HG03378 (cell line): ENCODE data around the gene NT5DC3.

Source experiments
- ATAC-seq: cut with Tn5 transposase; IDR thresholded peaks from one replicate; pipeline ENCODE4 v1.9.1; 2021; ENCODE audit warnings: mild to moderate bottlenecking, moderate library complexity; ENCODE audit not compliant: unreplicated experiment

The NT5DC3 gene

DNA sequence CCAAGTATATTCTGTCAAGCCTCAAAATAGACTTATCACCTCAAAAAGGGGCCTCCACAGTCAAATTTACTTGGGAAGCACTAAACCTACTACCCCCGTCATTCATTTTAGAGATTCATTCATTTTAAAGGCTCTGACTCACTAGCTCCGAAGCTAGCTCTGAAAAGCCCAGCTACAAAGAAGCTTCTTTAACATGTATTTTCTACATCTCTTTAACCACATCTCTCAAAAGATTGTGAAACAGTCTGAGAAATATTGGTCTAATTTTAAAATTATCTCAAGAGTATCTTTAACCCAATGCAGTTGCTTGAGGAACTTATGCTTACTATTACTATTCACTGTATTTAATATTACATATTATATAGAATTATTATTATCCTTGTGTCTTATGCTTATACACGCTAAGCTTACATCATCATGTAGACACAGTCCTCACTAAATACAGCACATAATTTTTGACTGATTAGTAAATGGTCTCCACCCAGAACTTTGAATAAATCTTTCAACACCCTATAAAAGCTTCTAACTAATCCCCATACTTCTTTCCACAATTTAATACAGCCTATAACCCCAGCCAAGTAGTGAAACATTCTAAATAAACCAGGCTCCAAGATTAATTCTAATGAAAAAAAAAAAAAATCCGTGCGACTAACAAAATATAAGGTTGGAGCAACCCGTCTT lies 7.8 kb downstream of the NT5DC3 start:
- ATAC-seq: no peak

DNA sequence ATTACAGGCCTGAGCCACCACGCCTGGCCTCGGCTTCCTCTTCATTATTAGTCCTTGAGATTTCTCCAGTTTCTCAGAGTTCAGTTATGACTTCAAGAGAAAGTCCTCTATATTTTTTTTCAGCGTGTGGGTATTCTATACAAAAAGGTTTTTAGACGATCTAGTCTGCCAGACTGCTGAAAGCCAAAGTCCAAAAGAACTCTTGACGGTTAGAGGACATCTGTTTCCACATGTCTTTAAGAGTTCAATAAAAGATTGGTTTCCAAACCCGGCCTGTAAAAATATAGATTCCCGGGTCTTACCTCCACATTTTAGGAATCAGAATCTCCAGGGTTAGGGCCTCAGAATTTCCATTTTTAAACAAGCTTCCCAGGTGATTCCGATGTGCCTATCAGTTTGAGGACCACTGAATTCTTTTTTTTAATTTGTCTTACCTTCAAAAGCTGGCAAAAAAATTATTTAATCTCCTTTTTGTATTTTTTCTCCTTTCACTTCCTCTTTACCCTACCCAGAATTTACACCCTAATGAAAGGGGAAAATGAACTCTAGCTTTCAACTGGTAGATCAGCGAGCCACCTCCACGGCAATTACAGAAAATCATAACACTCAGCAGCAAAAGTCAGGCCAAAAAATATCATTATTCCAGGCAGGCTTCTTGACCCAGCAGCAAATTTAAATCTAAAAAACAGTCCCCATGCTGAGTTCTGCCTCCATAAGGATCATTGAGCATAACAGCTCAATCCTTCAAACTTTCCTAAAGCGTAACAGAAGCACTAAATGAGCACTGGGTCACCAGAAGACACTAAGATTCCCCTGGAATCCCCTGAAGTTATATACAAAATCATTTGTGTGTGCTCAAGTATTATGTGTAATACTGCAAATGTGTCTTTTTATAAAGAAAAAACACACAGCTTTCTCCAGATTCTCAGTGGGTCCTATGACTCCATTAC lies 8.7 kb downstream of the NT5DC3 start:
- no peak for ATAC-seq

DNA sequence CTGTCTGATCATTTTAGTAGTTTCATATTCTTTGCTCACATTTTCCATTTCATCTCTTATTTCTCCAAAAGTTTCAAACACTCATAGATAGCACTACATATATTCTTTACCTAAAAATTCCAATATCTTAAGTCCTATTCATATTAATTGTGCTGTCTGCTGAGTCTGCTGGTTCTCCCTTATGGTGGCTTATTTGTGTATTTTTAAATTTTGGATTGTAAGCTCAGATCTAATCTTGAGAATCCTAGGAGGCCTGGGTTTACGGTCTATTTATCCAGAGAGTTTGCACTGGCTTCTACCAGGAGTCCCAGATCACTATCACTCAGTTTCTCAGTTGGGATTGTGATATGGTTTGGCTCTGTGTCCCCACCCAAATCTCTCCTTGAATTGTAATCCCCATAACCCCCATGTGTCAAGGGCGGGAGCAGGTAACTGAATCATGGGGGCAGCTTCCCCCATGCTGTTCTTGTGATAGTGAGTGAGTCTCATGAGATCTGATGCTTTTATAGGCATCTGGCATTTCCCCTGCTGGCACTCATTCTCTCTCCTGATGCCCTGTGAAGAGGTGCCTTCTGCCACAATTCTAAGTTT lies 10.2 kb downstream of the NT5DC3 start:
- ATAC-seq: no peak

DNA sequence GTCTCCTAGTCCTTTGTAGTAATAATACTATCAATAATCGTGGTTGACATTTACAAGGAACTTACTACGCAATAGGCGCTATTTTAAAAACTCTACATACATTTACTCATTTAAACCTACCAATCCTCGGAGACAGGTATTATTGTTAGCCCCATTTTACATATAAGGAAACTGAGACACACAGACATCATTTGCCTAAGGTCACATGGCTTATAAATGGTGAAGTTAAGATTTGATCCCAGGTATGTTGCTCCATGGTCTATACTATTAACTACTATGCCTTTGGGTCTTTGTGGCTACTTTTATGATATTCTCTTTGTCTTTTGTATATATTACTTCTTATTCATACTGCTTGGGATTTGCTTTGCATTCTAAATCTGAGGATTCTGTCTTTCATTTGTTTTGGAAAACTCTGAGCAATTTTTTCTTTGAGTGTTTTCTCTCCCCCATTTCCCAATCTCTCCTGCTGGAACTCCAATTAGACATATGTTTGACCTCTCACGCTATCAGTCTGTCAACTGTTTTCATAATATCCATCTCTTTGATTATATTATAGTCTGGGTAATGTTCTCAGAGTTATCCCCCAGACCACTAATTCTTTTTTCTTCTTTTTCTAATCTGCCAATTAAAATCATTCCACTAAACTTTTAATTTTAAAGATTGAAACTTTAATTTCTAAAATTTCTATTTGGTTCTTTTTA lies 10.9 kb downstream of the NT5DC3 start:
- no peak for ATAC-seq

DNA sequence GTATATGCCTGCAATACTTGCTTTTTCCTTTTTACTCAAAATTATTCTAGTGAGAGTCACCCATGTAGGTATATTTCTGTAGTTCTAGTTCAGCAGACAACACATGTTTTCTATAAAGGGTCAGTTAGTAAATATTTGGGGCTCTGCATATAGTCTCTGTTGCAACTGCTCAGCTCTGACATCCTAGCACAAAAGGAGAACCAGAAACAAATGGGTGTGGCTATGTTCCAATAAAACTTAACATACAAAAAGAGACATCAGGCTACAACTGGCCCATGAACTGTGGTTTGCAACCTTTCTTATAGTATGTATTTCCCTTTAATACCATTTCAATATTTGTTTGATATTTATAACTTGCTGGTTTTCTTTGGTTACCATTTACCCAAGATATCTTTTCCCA lies 11.9 kb downstream of the NT5DC3 start:
- no peak for ATAC-seq

DNA sequence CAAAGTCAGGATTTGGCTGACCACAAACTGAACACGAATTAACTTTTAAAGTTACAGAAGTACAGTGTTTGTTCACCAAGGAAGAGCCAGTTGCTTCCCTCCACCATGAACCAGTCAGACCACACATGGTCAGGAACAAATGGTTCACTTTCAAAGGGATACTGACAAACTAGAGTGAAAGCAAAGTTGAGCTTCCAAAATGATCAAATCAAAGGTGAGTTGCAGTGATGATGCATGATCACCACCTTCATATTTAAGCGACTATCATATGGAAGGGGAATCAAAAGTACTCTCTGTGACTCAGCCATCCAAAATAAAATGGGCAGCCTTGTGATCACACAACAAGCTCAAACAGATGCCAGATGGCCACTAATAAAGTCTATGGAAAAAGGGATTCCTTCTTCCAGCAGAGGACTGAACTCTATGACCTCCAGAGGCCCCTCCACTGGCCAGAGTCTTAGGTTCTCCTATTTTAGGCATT lies 13.1 kb downstream of the NT5DC3 start:
- no peak for ATAC-seq

DNA sequence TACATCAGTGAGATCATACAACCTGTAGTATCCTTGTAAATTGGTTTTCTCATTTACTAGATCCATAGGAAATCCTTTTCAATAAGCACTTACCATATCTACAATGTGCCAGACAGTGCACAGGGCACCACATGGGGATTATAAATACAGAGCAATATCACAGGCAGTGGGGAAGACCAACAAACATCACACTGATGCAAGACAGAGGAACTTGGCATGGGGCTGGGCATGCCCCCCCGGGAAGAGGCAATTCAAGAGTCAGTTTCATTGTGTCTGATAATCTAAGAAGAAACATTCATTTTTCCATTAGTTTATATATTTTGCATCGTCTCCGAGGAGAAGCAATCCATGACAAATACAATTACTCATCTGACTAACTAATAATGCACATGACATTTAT lies 16.2 kb downstream of the NT5DC3 start:
- ATAC-seq: no peak

DNA sequence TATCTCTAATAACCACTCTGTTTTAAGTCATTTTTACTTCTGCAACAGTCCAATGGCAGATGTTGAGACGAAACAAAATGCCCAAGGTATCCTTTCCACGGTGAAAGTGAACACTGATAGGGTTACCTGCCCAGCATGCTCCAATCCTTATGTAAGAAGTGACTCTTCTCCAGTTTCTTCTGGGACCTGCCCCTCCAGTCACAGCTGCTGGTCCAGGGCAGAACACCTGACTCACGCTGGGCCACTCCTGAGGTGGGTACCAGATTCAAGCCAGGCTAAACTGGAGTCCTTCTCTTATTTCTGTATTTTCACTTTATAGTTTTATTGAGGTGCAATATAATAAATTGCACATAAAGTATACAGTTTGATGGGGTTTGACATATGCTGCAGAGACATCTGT lies 16.7 kb downstream of the NT5DC3 start:
- no peak for ATAC-seq

DNA sequence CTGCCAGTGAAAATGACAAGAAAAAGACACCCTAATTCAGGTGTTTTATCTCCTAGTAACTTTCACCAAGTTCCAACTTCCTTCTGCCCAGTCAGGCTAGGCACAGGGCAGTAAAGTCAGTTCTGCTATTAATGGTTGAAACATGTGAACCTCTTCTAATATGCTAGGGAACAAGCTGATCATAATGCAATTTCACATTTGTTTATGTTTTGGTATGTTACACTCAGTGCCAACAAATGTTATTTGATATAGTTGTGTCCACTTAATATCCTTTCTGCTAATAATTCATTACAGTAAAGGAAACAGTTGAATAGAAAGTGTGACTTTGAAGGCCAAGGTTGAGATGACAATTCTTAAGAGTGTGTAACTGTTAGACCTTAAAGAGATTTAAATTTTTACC lies 17.2 kb downstream of the NT5DC3 start:
- no peak for ATAC-seq

DNA sequence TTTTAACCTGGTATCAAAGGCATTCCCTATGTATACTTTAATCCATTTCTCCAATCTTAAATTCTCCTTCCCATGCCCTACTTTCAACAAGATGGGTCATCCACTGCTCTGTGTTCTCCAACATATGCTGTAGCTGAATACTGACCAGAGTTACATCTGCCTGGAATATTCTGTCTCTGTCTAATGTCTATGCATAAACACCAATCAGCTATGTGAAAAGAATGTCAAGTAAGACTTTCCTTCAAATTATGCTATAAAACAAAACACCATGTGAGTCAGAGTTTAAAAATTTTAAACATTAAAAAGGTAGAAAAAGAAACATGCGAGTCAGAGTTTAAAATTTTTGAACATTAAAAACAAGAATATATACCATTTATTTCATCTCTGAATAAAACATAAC lies 19.3 kb downstream of the NT5DC3 start:
- ATAC-seq: no peak

DNA sequence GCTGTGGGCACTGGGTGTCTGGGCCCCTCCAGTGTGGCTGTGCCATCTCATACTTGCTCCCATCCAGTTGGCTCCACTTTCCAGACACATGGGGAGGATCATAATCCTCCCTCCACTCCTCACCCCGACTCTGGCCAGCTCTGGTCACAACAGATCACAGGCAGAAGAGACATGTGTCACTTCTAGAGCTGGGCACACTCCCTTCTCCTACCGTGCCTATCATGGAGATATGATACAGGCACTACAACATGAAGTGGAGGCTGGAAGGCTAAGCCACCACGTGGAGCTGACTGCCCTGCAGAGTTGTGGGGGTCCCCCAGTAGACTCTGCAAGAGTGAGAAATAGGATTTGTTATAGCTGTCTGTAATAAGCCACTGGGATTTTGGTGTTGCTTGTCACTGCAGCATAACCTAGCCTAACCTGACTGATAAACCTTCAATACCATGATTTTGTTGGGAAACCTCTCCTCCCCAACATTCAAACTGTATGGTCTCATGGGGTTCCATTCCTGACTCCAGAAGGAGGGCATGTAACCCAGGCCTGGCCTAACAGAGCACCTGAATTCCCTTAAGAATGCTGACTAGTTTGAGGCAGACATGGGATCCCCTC lies 20.0 kb downstream of the NT5DC3 start:
- ATAC-seq: no peak

DNA sequence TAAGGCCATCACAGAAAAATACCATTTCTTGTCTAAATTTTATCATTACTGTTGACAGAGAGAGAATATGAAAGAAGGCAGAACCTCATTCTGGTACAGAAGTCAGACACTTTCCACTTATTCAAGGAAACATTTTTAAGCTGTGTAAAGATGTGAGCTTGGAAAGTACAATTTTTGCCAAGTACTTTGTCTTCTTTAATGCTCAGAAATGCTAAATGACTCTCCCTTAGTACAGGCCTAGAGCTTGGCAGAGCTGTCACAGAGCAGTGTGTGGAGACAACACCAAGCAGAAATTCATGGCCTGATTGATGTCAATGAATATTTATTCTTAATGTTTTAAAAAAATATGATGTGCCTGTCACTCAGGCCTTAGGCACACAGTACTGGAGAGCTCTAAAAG lies 20.7 kb downstream of the NT5DC3 start:
- ATAC-seq: no peak

DNA sequence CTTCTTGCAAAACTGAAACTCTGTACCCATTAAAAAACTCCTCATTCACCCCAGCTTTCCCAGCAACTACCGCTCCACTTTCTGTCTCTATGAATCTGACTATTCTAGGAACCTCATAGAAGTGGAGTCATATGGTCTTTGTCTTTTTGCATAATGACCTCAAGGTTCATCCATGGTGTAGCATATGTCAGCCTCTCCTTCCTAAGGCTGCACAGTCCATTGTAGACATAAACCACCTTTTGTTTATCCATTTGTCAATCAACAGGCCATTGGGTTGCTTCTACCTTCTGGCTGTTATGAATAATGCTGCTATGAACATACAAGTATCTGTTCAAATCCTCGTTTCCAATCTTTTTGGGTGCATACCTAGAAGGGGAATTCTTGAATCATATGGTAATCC lies 21.1 kb downstream of the NT5DC3 start:
- no peak for ATAC-seq

DNA sequence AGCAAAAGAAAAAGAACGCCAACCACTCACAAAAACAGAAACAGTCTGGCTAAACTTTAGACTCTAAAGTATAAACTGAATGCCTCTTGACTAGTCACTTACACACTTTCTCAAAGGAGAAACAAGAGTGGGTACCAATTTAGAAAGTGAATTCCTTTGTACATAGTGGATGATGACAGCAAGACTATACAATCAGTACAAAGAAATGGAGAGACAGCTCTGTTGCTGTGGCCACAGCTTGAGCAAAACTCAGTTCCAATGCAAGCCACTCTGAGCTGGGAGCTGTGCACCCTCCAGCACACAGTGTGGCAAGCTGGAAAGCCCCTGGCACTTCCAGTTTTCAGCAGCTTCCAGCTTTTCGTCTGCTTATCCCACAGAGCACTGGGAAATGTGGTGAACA lies 21.7 kb downstream of the NT5DC3 start:
- ATAC-seq: no peak

DNA sequence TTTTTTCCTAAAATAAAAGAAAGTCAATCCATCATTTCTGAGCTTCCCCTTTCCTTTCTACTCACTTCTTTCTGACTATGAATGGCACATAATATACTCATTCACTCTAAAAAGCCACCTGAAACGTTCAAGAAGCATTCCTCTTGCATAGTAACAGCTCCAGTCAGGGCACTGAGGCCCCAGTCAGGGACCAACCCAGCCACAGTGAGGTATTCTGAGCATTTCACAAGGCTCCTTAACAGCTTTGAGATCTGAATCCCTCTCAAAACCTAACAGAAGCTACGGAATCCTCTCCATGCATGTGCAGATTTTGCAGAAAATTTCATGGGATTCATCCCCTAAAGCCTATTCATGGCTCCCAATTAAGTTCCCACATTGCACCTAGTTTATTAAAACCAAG lies 23.2 kb downstream of the NT5DC3 start:
- no peak for ATAC-seq

DNA sequence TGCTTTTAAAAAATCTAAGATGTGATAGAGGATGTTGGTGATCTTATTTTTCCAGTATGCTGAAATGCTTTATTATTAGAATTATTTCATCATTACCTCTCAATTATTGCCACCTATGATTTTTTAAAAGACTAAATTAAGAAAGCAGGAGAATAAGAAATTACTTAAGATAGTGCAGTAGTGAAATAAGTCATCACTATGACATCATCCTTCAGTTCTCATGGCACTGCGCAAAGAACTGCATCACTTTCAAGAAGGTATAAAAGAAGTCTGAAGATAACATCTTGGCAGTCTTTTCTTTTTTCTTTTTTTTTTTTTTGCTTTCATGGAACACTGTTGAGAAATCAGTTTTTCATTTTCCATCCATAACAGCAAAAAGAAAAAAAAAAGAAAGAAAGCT lies 24.4 kb downstream of the NT5DC3 start:
- ATAC-seq: no peak

DNA sequence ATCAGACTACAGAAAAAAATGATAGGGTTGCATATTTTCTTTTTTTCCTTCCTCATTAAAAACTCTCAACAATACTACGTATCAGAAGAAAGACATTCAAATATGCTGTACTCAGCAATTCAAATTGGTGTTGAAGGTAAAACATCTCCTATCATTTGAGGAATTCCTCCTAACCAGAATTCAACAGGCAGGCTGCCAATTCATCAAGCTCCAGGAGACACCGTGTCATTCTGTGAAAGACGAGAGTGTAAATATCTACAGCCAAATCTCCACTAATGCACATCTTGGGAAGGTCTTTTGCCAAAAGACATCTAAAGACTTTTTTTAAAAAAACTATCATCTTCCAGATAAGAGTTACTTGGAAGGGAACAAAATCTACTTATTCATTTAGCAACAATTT lies 26.6 kb downstream of the NT5DC3 start:
- no peak for ATAC-seq

DNA sequence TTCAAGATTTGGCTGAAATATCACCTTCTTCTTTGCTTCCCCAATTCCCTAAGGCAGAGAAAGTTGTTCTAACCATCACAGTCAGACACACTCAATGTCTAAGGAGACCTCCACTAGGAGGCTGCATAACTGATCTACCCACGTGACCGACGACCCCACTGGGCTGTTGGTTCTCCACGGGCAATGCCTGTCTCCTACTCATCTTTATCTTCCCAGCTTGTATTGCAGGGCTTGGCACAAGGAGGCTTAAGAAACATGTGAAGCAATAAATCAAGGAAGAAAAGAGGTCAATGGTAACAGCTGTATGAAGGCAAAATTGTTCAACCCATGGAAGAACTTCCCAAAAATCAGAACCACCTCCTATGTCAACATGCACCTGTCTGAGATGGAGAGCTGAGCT lies 27.1 kb downstream of the NT5DC3 start:
- ATAC-seq: no peak

DNA sequence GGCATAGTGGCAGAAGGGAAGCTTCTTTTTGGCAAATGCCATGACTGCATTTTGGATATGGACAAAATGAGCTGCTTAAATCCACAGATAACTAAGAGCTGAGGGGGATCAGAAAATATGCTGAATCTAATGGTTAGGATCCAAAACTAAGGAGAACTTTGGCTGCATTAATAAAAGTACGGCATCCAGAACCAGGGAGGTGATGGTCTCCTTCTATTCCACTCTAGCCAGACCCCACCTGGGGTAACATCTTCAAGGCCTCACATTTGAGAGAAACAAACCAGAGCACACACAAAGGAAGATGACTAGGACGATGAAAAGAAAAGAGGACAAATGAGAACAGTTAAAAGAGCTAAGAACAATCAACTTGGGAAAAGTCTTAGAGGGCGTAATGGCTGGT lies 27.6 kb downstream of the NT5DC3 start:
- no peak for ATAC-seq

DNA sequence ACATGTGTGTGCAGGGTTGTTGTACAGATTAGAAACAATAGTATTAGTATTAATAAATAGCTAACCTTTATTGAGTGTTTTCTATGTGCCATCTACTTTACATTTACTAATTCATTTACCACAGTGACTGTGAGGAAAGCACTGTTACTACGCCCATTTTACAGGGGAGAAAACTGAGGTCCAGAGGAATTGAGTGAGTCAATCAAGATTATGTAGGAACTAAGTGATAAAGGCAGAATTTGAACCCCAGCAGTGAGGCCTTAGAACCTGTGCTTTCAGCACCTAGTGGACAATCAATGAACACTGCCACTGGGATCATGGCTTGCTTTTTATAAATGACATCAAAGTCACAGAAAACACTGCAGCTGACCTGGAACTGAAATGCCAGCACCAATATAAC lies 28.2 kb downstream of the NT5DC3 start:
- ATAC-seq: no peak

DNA sequence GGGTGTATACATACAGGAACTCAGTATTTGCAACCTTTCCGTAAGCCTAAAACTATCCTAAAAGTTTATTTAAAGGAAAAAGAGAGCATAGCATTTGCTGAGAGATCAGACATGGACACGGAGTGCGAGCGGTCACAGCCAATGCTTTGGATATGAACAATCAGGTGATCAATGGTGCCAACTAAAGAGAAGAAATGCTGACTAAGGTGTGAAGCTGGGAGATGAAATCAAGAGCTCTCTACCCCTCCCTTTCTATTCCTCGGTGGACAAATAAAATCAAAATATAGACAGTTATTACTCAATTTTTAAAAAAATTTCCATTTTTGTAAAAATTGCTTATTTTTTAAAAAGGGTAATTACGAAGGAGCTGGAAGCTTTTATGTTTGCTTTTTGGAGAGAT lies 29.2 kb downstream of the NT5DC3 start:
- no peak for ATAC-seq
